HCT116 (cell line): Measurements from ENCODE around the gene IL31RA. TPM values are rescaled to one million over a fixed set of nuclear protein-coding genes. Genes with fewer than 3 reads are reported as not detected.

Experiments
- ATAC-seq: fragments of 200-7000 bp; cut with Tn5 transposase; 2 replicates; pipeline ENCODE4 v1.9.1; 2020; ENCODE audit warnings: mild to moderate bottlenecking, moderate library complexity
- BruUV-seq: library from RNA; stranded (reverse); fragments of 400-500 nt; replicated peaks from 2 replicates; lab custom pipeline; 2021; lab: Mats Ljungman, UMichigan
- CTCF ChIA-PET: fragments of 300-600 bp; sonication (Branson Sonifier 250); formaldehyde crosslinking; loops from one replicate; lab custom pipeline; 2021; ENCODE audit warnings: antibody characterized with exemption; lab: Charles Lee
- POLR2A ChIA-PET: fragments of 300-600, 350-600 bp; sonication (Branson Sonifier 250); formaldehyde crosslinking; loops from one replicate; lab custom pipeline; 2021; ENCODE audit warnings: antibody characterized with exemption; lab: Charles Lee
- RAD21 ChIA-PET, 2 experiments: fragments of 300-600 bp; sonication (Branson Sonifier 250); formaldehyde crosslinking; loops; one replicate each; lab custom pipeline; 2023; ENCODE audit warnings: low total read pairs in 2 of 2; ENCODE audit not compliant: uncharacterized antibody in 2 of 2, unreplicated experiment in 2 of 2, low non-redundant PET in 1 of 2; lab: Charles Lee
- DNase-seq: peaks from one replicate; pipeline ENCODE4 v3.0.0-alpha.2; 2010; ENCODE audit warnings: low read depth, low spot score
- H2AFZ ChIP-seq: fragments of 200-600 bp; shearing (Covaris generic), sonication (generic); 2 replicates; pipeline ENCODE4 v1.6.1; 2017; ENCODE audit warnings: low read depth, mixed run types, mixed read lengths, antibody characterized with exemption, low read length; ENCODE audit not compliant: poor library complexity, severe bottlenecking
- H3K27ac ChIP-seq: 2 replicates; pipeline ENCODE4 v1.5.1; 2012; ENCODE audit warnings: low read depth, low read length
- H3K27me3 ChIP-seq: fragments of 200-600 bp; sonication (generic); 2 replicates; pipeline ENCODE4 v1.6.1; 2016; ENCODE audit warnings: mixed run types, low read length, mixed read lengths; ENCODE audit not compliant: insufficient read depth
- H3K36me3 ChIP-seq, 2 experiments: fragments of 200-500 bp in 1 of 2; fragments of 200-600 bp in 1 of 2; sonication (Bioruptor generic) in 1 of 2; sonication (generic) in 1 of 2; 2 replicates each; pipeline versions ENCODE4 v1.5.1 to v1.6.1; 2014 to 2016; ENCODE audit warnings: low read length in 2 of 2, inconsistent platforms in 1 of 2, mixed read lengths in 1 of 2, mixed run types in 1 of 2; ENCODE audit not compliant: insufficient read depth in 2 of 2, control insufficient read depth in 1 of 2
- H3K4me1 ChIP-seq, 2 experiments: fragments of 200-600 bp in 1 of 2; sonication (generic) in 1 of 2; 2 replicates each; pipeline versions ENCODE4 v1.5.1 to v1.6.1; 2012 to 2017; ENCODE audit warnings: low read length in 2 of 2, inconsistent platforms in 1 of 2, mild to moderate bottlenecking in 1 of 2, mixed read lengths in 1 of 2, mixed run types in 1 of 2, moderate library complexity in 1 of 2; ENCODE audit not compliant: insufficient read depth in 2 of 2, control insufficient read depth in 1 of 2
- H3K4me2 ChIP-seq: fragments of 200-600 bp; sonication (generic); 2 replicates; pipeline ENCODE4 v1.6.1; 2017; ENCODE audit warnings: mixed run types, low read length, mixed read lengths
- H3K4me3 ChIP-seq, 2 experiments: fragments of 200-600 bp in 1 of 2; sonication (generic) in 1 of 2; replicated peaks in 1 of 2; 2 replicates each; pipeline ENCODE4 v1.5.1; 2011 to 2016; ENCODE audit warnings: low read length in 2 of 2, control low read depth in 1 of 2, low read depth in 1 of 2, mild to moderate bottlenecking in 1 of 2, mixed read lengths in 1 of 2, mixed run types in 1 of 2
- H3K79me2 ChIP-seq: fragments of 200-600 bp; sonication (generic); 2 replicates; pipeline ENCODE4 v1.6.1; 2017; ENCODE audit warnings: mild to moderate bottlenecking, mixed run types, low read length, moderate library complexity, mixed read lengths; ENCODE audit not compliant: insufficient read depth
- H3K9ac ChIP-seq: fragments of 200-600 bp; sonication (generic); 2 replicates; pipeline ENCODE4 v1.6.1; 2016; ENCODE audit warnings: low read length, mixed read lengths
- H3K9me2 ChIP-seq: fragments of 200-600 bp; sonication (generic), shearing (Covaris generic); 2 replicates; pipeline ENCODE4 v1.6.1; 2017; ENCODE audit warnings: mixed run types, mild to moderate bottlenecking, moderate library complexity; ENCODE audit not compliant: insufficient read depth
- H3K9me3 ChIP-seq, 2 experiments: fragments of 200-500 bp in 1 of 2; fragments of 200-600 bp in 1 of 2; sonication (Bioruptor generic) in 1 of 2; sonication (generic) in 1 of 2; 2 replicates each; pipeline ENCODE4 v1.6.1; 2014 to 2017; ENCODE audit warnings: low read length in 2 of 2, mixed read lengths in 2 of 2, inconsistent platforms in 1 of 2, low read depth in 1 of 2, mild to moderate bottlenecking in 1 of 2, mixed run types in 1 of 2, moderate library complexity in 1 of 2; ENCODE audit not compliant: control insufficient read depth in 1 of 2, insufficient read depth in 1 of 2
- H4K20me1 ChIP-seq: fragments of 200-600 bp; sonication (generic), shearing (Covaris generic); 2 replicates; pipeline ENCODE4 v1.6.1; 2017; ENCODE audit warnings: mixed run types, mild to moderate bottlenecking, moderate library complexity; ENCODE audit not compliant: insufficient read depth
- EGR1 ChIP-seq: IDR thresholded peaks from 2 replicates; pipeline ENCODE4 v1.6.1; 2012; ENCODE audit warnings: low read depth
- ELF1 ChIP-seq: IDR thresholded peaks from 2 replicates; pipeline ENCODE4 v1.6.1; 2012; ENCODE audit warnings: low read depth, borderline replicate concordance
- EZH2phosphoT487 ChIP-seq: fragments of 200-600 bp; IDR thresholded peaks from 2 replicates; pipeline ENCODE4 v1.6.1; 2018; ENCODE audit warnings: antibody characterized with exemption, borderline replicate concordance
- JUND ChIP-seq: IDR thresholded peaks from 2 replicates; pipeline ENCODE4 v1.6.1; 2012
- MAX ChIP-seq: IDR thresholded peaks from 2 replicates; pipeline ENCODE4 v1.6.1; 2012
- POLR2A ChIP-seq: IDR thresholded peaks from 2 replicates; pipeline ENCODE4 v1.7.0; 2011; ENCODE audit warnings: borderline replicate concordance; ENCODE audit not compliant: insufficient read depth, insufficient read length; ENCODE audit errors: extremely low read depth
- POLR2AphosphoS5 ChIP-seq: IDR thresholded peaks from 2 replicates; pipeline ENCODE4 v1.6.1; 2011; ENCODE audit warnings: mild to moderate bottlenecking, low read depth, low read length, moderate library complexity
- RAD21 ChIP-seq: IDR thresholded peaks from 2 replicates; pipeline ENCODE4 v1.6.1; 2012; ENCODE audit warnings: low read depth, mild to moderate bottlenecking
- SP1 ChIP-seq: IDR thresholded peaks from 2 replicates; pipeline ENCODE4 v1.6.1; 2012; ENCODE audit warnings: low read depth
- TCF7L2 ChIP-seq: IDR thresholded peaks from 2 replicates; pipeline ENCODE4 v1.7.0; 2011; ENCODE audit warnings: borderline replicate concordance, inconsistent platforms; ENCODE audit not compliant: insufficient read depth, insufficient read length; ENCODE audit errors: extremely low read depth
- ZBTB33 ChIP-seq: IDR thresholded peaks from 2 replicates; pipeline ENCODE4 v1.6.1; 2011; ENCODE audit warnings: mild to moderate bottlenecking, low read length, moderate library complexity; ENCODE audit not compliant: insufficient replicate concordance; ENCODE audit errors: extremely low read depth
- ZNF274 ChIP-seq: fragments of 200-500 bp; sonication (Bioruptor generic); IDR thresholded peaks from 2 replicates; pipeline ENCODE4 v1.6.1; 2014; ENCODE audit warnings: mild to moderate bottlenecking, low read depth, low read length, inconsistent platforms
- intact Hi-C: fragments of 100-400 bp; cut with micrococcal nuclease; formaldehyde crosslinking; loops from 2 replicates; pipeline ENCODE4 v1.10.0; 2022
- total RNA-seq: library from RNA; stranded (reverse); gene quantifications from one replicate; pipeline ENCODE4 v1.2.1, GENCODE V29; 2021; ENCODE audit not compliant: unreplicated experiment

IL31RA gene
- total RNA-seq, 1 experiment from 2014 or later, result 0.59 TPM

GRCh38 chr5:55860709-55861108 lies 9.6 kb downstream of the IL31RA start:
- no peaks in the 10 kb centered on the region for H3K9me3 ChIP-seq
- H3K27me3 ChIP-seq, result no peaks in the 10 kb centered on the region
- no peak for ATAC-seq
- H3K27ac ChIP-seq, result no peak overlapping the region
- POLR2A ChIA-PET, result no interaction called here
- TF ChIP-seq MAX (no peak), POLR2A (no peak), ZNF274 (no peak), EGR1 (no peak), POLR2AphosphoS5 (no peak), EZH2phosphoT487 (no peak), RAD21 (no peak), ELF1 (no peak), JUND (no peak), SP1 (no peak), ZBTB33 (no peak), TCF7L2 (no peak)
- H3K4me1 ChIP-seq, result no peaks in the 10 kb centered on the region
- CTCF ChIA-PET, result no interaction called here
- no TSS peak for BruUV-seq
- no peak overlapping the region for H2AFZ ChIP-seq
- H3K9me2 ChIP-seq, result no peaks in the 10 kb centered on the region
- no peak for DNase-seq
- H3K4me3 ChIP-seq, result no peak overlapping the region
- RAD21 ChIA-PET, result no interaction called here
- no peak overlapping the region for H3K9ac ChIP-seq
- H3K4me2 ChIP-seq, result no peak overlapping the region
- H3K36me3 ChIP-seq, result no peaks in the 10 kb centered on the region
- no peaks in the 10 kb centered on the region for H4K20me1 ChIP-seq
- no peaks in the 10 kb centered on the region for H3K79me2 ChIP-seq
- intact Hi-C loops, result no loop called here
